GM12875 (cell line): ENCODE measurements around the gene GRIP1.

Experiments used
- H3K4me3 ChIP-seq: one replicate; pipeline ENCODE4 v1.5.1; 2011; ENCODE audit warnings: low read depth, low read length, control low read depth
- TF ChIP-seq, protein P1 (sequence below): IDR thresholded peaks from 2 replicates; pipeline ENCODE4 v1.5.1; 2011; ENCODE audit warnings: low read depth, mild to moderate bottlenecking, control low read depth, inconsistent platforms, low read length, moderate library complexity, borderline replicate concordance; ENCODE audit not compliant: insufficient read depth

Gene GRIP1

GRCh38 chr12:66365718-66366490 lies 313.0 kb downstream of the GRIP1 start:
- TF ChIP-seq, protein P1, sequence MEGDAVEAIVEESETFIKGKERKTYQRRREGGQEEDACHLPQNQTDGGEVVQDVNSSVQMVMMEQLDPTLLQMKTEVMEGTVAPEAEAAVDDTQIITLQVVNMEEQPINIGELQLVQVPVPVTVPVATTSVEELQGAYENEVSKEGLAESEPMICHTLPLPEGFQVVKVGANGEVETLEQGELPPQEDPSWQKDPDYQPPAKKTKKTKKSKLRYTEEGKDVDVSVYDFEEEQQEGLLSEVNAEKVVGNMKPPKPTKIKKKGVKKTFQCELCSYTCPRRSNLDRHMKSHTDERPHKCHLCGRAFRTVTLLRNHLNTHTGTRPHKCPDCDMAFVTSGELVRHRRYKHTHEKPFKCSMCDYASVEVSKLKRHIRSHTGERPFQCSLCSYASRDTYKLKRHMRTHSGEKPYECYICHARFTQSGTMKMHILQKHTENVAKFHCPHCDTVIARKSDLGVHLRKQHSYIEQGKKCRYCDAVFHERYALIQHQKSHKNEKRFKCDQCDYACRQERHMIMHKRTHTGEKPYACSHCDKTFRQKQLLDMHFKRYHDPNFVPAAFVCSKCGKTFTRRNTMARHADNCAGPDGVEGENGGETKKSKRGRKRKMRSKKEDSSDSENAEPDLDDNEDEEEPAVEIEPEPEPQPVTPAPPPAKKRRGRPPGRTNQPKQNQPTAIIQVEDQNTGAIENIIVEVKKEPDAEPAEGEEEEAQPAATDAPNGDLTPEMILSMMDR, result no peak
- H3K4me3 ChIP-seq, result no peak overlapping the region

- H3K4me3 ChIP-seq, result no peak overlapping the region
- TF ChIP-seq, protein P1, result no peak
Measured at GRCh38 chr12:66361703-66362102, 317.2 kb downstream of the GRIP1 start.

DNA sequence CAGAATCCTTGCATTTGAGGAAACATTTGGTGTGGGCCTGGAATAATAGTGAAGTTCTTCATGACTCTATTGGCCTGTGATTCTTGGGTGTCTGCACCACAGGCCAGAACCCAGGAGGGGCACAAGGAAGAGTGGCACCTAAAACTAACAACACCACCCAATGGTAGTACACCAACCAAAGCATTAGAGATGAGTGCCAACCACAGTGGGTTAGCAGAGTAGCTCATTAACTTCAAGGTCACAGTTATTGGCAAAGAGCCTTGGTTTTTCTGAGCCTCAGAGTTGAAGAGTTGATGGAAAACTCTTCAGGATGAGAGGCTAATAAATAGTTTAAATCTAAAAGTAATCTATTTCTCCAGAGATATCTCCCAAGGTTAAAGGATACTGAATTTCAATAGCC lies 319.6 kb downstream of the GRIP1 start:
- TF ChIP-seq, protein P1, result no peak
- H3K4me3 ChIP-seq, result no peak overlapping the region

DNA sequence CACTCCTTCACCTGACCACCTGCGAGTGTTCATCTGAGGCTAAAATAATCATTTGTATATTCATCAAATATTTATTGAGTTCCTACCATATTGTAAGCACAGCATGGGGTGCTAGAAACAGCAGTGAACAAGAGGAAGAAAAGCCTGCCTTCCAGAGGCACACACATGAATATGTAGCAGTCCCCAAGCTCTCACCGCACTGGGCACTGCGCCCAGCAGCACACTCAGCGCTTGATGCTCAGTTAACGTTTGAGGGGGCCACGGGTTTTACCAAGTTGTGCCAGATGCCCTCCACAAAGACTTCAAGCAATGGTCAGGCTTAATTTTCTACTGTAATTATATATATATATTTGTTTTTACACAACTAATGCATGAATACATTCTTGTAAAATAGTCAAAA lies 324.6 kb downstream of the GRIP1 start:
- no peak overlapping the region for H3K4me3 ChIP-seq
- TF ChIP-seq, protein P1, result no peak

- TF ChIP-seq, protein P1, result no peak
- no peak overlapping the region for H3K4me3 ChIP-seq
Measured at GRCh38 chr12:66352899-66353298, 326.0 kb downstream of the GRIP1 start.

DNA sequence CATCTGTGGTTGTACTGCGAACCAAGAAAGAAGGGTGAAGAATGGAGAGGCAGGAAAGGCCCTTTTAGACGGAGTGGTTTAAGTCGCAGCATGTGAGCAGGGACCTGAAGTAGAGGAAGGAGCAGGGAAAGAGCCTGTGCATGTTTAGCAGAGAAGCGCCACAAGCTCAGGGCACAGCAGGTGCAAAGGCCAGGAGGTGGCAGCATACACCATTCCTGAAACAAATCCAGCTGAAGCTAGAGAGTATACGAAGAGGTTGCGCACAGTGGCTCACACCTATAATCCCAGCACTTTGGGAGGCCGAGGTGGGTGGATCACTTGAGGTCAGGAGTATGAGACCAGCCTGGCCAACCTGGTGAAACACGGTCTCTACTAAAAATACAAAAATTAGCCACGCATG lies 326.7 kb downstream of the GRIP1 start:
- H3K4me3 ChIP-seq, result no peak overlapping the region
- TF ChIP-seq, protein P1, result peak; percentile 54

- H3K4me3 ChIP-seq, result no peak overlapping the region
- TF ChIP-seq, protein P1, result no peak
Measured at GRCh38 chr12:66351301-66351700, 327.6 kb downstream of the GRIP1 start.
